H9 (cell line): Measurements from ENCODE around the gene COL9A2. TPM values are rescaled to one million over a fixed set of nuclear protein-coding genes. Genes with fewer than 3 reads are reported as not detected.
A peak's percentile ranks its signal among the peaks of the same experiment; 100 is the strongest.

ENCODE experiments used
- DNase-seq: peaks from one replicate; pipeline ENCODE4 v3.0.0-alpha.2; 2017
- H2AFZ ChIP-seq: one replicate; pipeline ENCODE4 v1.6.1; 2013; ENCODE audit warnings: mild to moderate bottlenecking, low read length, control low read depth, moderate library complexity
- H2AK5ac ChIP-seq: 2 replicates; pipeline ENCODE4 v1.6.1; 2013; ENCODE audit warnings: low read length, control low read depth, mixed read lengths; ENCODE audit not compliant: insufficient read length
- H2BK120ac ChIP-seq: one replicate; pipeline ENCODE4 v1.6.1; 2013; ENCODE audit warnings: low read depth, mild to moderate bottlenecking, low read length, control low read depth, inconsistent platforms; ENCODE audit not compliant: poor library complexity, severe bottlenecking
- H2BK12ac ChIP-seq: 2 replicates; pipeline ENCODE4 v1.6.1; 2013; ENCODE audit warnings: low read length, control low read depth, mixed read lengths, low read depth; ENCODE audit not compliant: insufficient read length
- H2BK15ac ChIP-seq: 2 replicates; pipeline ENCODE4 v1.6.1; 2013; ENCODE audit warnings: low read depth, low read length, control low read depth
- H2BK20ac ChIP-seq: one replicate; pipeline ENCODE4 v1.6.1; 2013; ENCODE audit warnings: low read depth, mild to moderate bottlenecking, low read length, control low read depth, inconsistent platforms; ENCODE audit not compliant: poor library complexity, severe bottlenecking
- H2BK5ac ChIP-seq: 2 replicates; pipeline ENCODE4 v1.6.1; 2013; ENCODE audit warnings: low read length, control low read depth, mixed read lengths; ENCODE audit not compliant: insufficient read length
- H3K14ac ChIP-seq: 2 replicates; pipeline ENCODE4 v1.6.1; 2013; ENCODE audit warnings: low read length, control low read depth; ENCODE audit not compliant: insufficient read depth
- H3K18ac ChIP-seq: 2 replicates; pipeline ENCODE4 v1.6.1; 2013; ENCODE audit warnings: low read depth, mild to moderate bottlenecking, mixed read lengths, low read length, control low read depth; ENCODE audit not compliant: insufficient read length
- H3K23ac ChIP-seq: 2 replicates; pipeline ENCODE4 v1.6.1; 2013; ENCODE audit warnings: low read length, control low read depth, mixed read lengths, low read depth; ENCODE audit not compliant: insufficient read length
- H3K23me2 ChIP-seq: 2 replicates; pipeline ENCODE4 v1.6.1; 2013; ENCODE audit warnings: low read depth, mild to moderate bottlenecking, mixed read lengths, low read length, control low read depth; ENCODE audit not compliant: insufficient read length, poor library complexity, severe bottlenecking
- H3K27ac ChIP-seq: 2 replicates; pipeline ENCODE4 v1.5.1; 2013; ENCODE audit warnings: low read length, control low read depth, mixed read lengths, low read depth; ENCODE audit not compliant: insufficient read length
- H3K27me3 ChIP-seq: 2 replicates; pipeline ENCODE4 v1.6.1; 2013; ENCODE audit warnings: low read length, control low read depth, inconsistent platforms; ENCODE audit not compliant: insufficient read depth
- H3K4ac ChIP-seq: 2 replicates; pipeline ENCODE4 v1.6.1; 2013; ENCODE audit warnings: low read depth, mild to moderate bottlenecking, control low read depth, inconsistent platforms, low read length, moderate library complexity
- H3K4me1 ChIP-seq: 2 replicates; pipeline ENCODE4 v1.6.1; 2013; ENCODE audit warnings: low read length, control low read depth, inconsistent platforms; ENCODE audit not compliant: insufficient read depth
- H3K4me2 ChIP-seq: 2 replicates; pipeline ENCODE4 v1.6.1; 2013; ENCODE audit warnings: low read length, control low read depth, mixed read lengths; ENCODE audit not compliant: insufficient read length, insufficient read depth
- H3K56ac ChIP-seq: 2 replicates; pipeline ENCODE4 v1.6.1; 2013; ENCODE audit warnings: low read depth, mild to moderate bottlenecking, mixed read lengths, low read length, control low read depth; ENCODE audit not compliant: insufficient read length
- H3K79me1 ChIP-seq: 2 replicates; pipeline ENCODE4 v1.6.1; 2013; ENCODE audit warnings: low read depth, mild to moderate bottlenecking, moderate library complexity, low read length, control low read depth, inconsistent platforms; ENCODE audit not compliant: insufficient read depth, poor library complexity, severe bottlenecking
- H3K79me2 ChIP-seq: 2 replicates; pipeline ENCODE4 v1.6.1; 2013; ENCODE audit warnings: low read length, control low read depth, inconsistent platforms; ENCODE audit not compliant: insufficient read depth
- H3K9ac ChIP-seq: 2 replicates; pipeline ENCODE4 v1.6.1; 2013; ENCODE audit warnings: low read length, control low read depth, mixed read lengths; ENCODE audit not compliant: insufficient read length; ENCODE audit errors: extremely low read depth
- H3K9me3 ChIP-seq: one replicate; pipeline ENCODE4 v1.6.1; 2013; ENCODE audit warnings: low read depth, low read length, inconsistent platforms; ENCODE audit not compliant: control insufficient read depth
- H3T11ph ChIP-seq: one replicate; pipeline ENCODE4 v1.6.1; 2013; ENCODE audit warnings: mild to moderate bottlenecking, low read length, control low read depth, inconsistent platforms
- H4K20me1 ChIP-seq: one replicate; pipeline ENCODE4 v1.6.1; 2013; ENCODE audit not compliant: control insufficient read depth, insufficient read length, insufficient read depth
- H4K5ac ChIP-seq: 2 replicates; pipeline ENCODE4 v1.6.1; 2013; ENCODE audit warnings: low read depth, mild to moderate bottlenecking, mixed read lengths, low read length, control low read depth; ENCODE audit not compliant: insufficient read length
- H4K8ac ChIP-seq: replicated peaks from 2 replicates; pipeline ENCODE4 v1.6.1; 2013; ENCODE audit warnings: low read length, control low read depth, mixed read lengths, low read depth; ENCODE audit not compliant: insufficient read length
- H4K91ac ChIP-seq: 2 replicates; pipeline ENCODE4 v1.6.1; 2013; ENCODE audit warnings: low read depth, mild to moderate bottlenecking, moderate library complexity, mixed read lengths, low read length, control low read depth; ENCODE audit not compliant: insufficient read length
- H3K27ac Mint-ChIP-seq, 3 experiments: 2 replicates in 2 of 3; 3 replicates in 1 of 3; pipeline ENCODE4 v1.8.0; 2020 to 2021; ENCODE audit warnings: mixed read lengths in 3 of 3, mild to moderate bottlenecking in 1 of 3, moderate library complexity in 1 of 3
- H3K27me3 Mint-ChIP-seq: 2 replicates; pipeline ENCODE4 v1.8.0; 2021; ENCODE audit warnings: low read depth, mild to moderate bottlenecking, moderate library complexity, mixed read lengths
- H3K36me3 Mint-ChIP-seq, 3 experiments: 2 replicates in 2 of 3; 3 replicates in 1 of 3; pipeline ENCODE4 v1.8.0; 2020 to 2021; ENCODE audit warnings: low read depth in 3 of 3, mixed read lengths in 3 of 3; ENCODE audit not compliant: insufficient read depth in 1 of 3
- H3K4me1 Mint-ChIP-seq, 2 experiments: 2 replicates each; pipeline ENCODE4 v1.8.0; 2020; ENCODE audit warnings: mixed read lengths in 2 of 2
- H3K4me3 Mint-ChIP-seq, 2 experiments: 2 replicates in 1 of 2; 3 replicates in 1 of 2; pipeline ENCODE4 v1.8.0; 2020 to 2021; ENCODE audit warnings: mild to moderate bottlenecking in 2 of 2, mixed read lengths in 2 of 2, moderate library complexity in 1 of 2
- H3K9me3 Mint-ChIP-seq, 2 experiments: 2 replicates in 1 of 2; 3 replicates in 1 of 2; pipeline ENCODE4 v1.8.0; 2020; ENCODE audit warnings: mild to moderate bottlenecking in 2 of 2, mixed read lengths in 2 of 2, moderate library complexity in 1 of 2
- CTCF ChIP-seq: fragments of 200-600 bp; sonication (generic); conservative IDR thresholded peaks from 3 replicates; pipeline ENCODE4 v1.8.0; 2021; ENCODE audit warnings: antibody characterized with exemption, mild to moderate bottlenecking
- WGBS: extraction: QIAGEN DNeasy Blood & Tissue Kit; methylation state at CpG from one replicate; pipeline ENCODE4 v1.1.7; 2013; ENCODE audit warnings: missing lambda C conversion rate, low lambda C conversion rate, mixed read lengths; ENCODE audit not compliant: insufficient read length; ENCODE audit errors: extremely low coverage; 5-methylcytosine and 5-hydroxymethylcytosine counted together
- total RNA-seq: library from RNA; stranded (reverse); gene quantifications from 2 replicates; pipeline ENCODE4 v1.2.1, GENCODE V29; 2021

Gene COL9A2
- total RNA-seq, 1 experiment from 2014 or later, result 4.5 TPM

- Histone ChIP-seq H3K23me2 (peaks cover 3% of the 10 kb centered on the region), H2BK120ac (no peak overlapping the region), H4K20me1 (no peaks in the 10 kb centered on the region), H3K79me2 (no peaks in the 10 kb centered on the region), H3K56ac (no peak overlapping the region), H4K91ac (no peak overlapping the region), H3K4ac (no peak overlapping the region), H3K79me1 (no peaks in the 10 kb centered on the region), H2AK5ac (no peak overlapping the region), H2AFZ (no peak overlapping the region), H3K14ac (no peak overlapping the region), H2BK12ac (no peak overlapping the region), H3K9ac (no peak overlapping the region), H3K4me1 (no peaks in the 10 kb centered on the region), H4K8ac (no peak overlapping the region), H3K4me2 (no peak overlapping the region), H2BK20ac (no peak overlapping the region), H3K18ac (no peak overlapping the region), H3K27ac (no peak overlapping the region), H3K27me3 (no peaks in the 10 kb centered on the region), H4K5ac (no peak overlapping the region), H3K9me3 (no peaks in the 10 kb centered on the region), H3T11ph (no peak overlapping the region), H2BK15ac (no peak overlapping the region), H3K23ac (no peak overlapping the region), H2BK5ac (no peak overlapping the region)
- Mint-ChIP-seq H3K27me3 (peaks cover 2% of the 10 kb centered on the region; the same call in 1 of the 2 replicates), H3K4me3 (no peak overlapping the region), H3K36me3 (no peaks in the 10 kb centered on the region), H3K9me3 (no peaks in the 10 kb centered on the region), H3K4me1 (no peaks in the 10 kb centered on the region), H3K27ac (peak overlapping the region in 1 of 3 experiments; percentile 57; a peak in 1 of 7 replicates)
- no peak for DNase-seq
- WGBS, result no CpG with 5 or more reads among the region's 4 CpGs
- no peak for TF ChIP-seq CTCF
These were observed 10.8 kb downstream of the COL9A2 start for GRCh38 chr1:40306296-40306695.
